ENCODE data around the gene CFAP61.

- TF ChIP-seq MIER1 (IDR thresholded peaks at IDR 0.05; ENCODE audit: low read depth), result no peak
- TF ChIP-seq FOSL1 (tag; conservative IDR thresholded peaks at IDR 0.05), result no peak
- no peak for TF ChIP-seq ZNF274 (IDR thresholded peaks at IDR 0.05; ENCODE audit: borderline replicate concordance, low read depth, low read length)
- no peak for TF ChIP-seq HNRNPUL1 (IDR thresholded peaks at IDR 0.05; ENCODE audit: low read length)
- no peak for TF ChIP-seq CEBPB (tag; IDR thresholded peaks at IDR 0.05)
- TF ChIP-seq CHD2 (IDR thresholded peaks at IDR 0.05; ENCODE audit: low read depth, low read length), result no peak
- no peak for TF ChIP-seq PRPF4 (IDR thresholded peaks at IDR 0.05; ENCODE audit: insufficient read depth, low read depth, low read length, poor library complexity, severe bottlenecking)
- no peak for TF ChIP-seq POLR2AphosphoS2 (IDR thresholded peaks at IDR 0.05; ENCODE audit: low read length)
- TF ChIP-seq POLR2A (conservative IDR thresholded peaks at IDR 0.05), result no peak
- TF ChIP-seq MYC (IDR thresholded peaks at IDR 0.05; ENCODE audit: low read depth, low read length), result no peak
- TF ChIP-seq MYC (CRISPR knock-in tag; IDR thresholded peaks at IDR 0.05; ENCODE audit: borderline replicate concordance, low read depth), result no peak
- no peak for TF ChIP-seq JUND (IDR thresholded peaks at IDR 0.05; ENCODE audit: borderline replicate concordance, low read depth, low read length)
- no peak for TF ChIP-seq JUND (tag; IDR thresholded peaks at IDR 0.05; ENCODE audit: borderline replicate concordance, low read depth, low read length)
- TF ChIP-seq CTCF (IDR thresholded peaks at IDR 0.05 in 2 of 3, conservative IDR thresholded peaks at IDR 0.05 in 1 of 3; ENCODE audit: insufficient read depth in 2 of 3, low read depth in 1 of 3, low read length in 3 of 3), result no peak
Measured at GRCh38 chr20:20228351-20228750, 176.0 kb downstream of the CFAP61 start.
